Loucy (cell line): ENCODE measurements around the gene SLC29A3.

Experiments used
- EZH2phosphoT487 ChIP-seq: fragments of 200-600 bp; IDR thresholded peaks from 2 replicates; pipeline ENCODE4 v1.6.1; 2018; ENCODE audit warnings: antibody characterized with exemption, mild to moderate bottlenecking, moderate library complexity, borderline replicate concordance
- TF ChIP-seq, protein P1 (sequence below): fragments of 200-600 bp; sonication (generic); conservative IDR thresholded peaks from 2 replicates; pipeline ENCODE4 v1.5.1; 2014; ENCODE audit warnings: mild to moderate bottlenecking, antibody characterized with exemption, low read length

DNA sequence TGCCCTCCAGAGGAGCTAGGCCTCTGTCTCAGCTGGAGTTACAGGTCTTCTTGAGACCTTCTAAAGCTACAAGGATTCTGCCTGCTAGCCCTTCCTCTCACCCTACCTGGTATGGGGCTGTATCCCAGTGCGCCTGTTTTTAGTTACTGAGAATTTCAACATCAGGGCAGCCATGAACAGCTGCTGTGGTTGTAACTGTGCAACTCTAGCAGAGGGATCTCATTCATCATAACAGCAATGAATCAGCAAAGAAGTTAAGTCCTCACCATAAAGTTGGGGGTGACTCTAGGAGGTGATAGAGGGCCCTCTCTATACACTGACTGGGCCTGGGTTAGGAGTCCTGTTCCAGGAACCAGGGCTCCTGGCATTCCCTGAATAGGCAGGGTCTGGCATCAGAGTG, 63.7 kb downstream of the SLC29A3 start:
- TF ChIP-seq, protein P1, sequence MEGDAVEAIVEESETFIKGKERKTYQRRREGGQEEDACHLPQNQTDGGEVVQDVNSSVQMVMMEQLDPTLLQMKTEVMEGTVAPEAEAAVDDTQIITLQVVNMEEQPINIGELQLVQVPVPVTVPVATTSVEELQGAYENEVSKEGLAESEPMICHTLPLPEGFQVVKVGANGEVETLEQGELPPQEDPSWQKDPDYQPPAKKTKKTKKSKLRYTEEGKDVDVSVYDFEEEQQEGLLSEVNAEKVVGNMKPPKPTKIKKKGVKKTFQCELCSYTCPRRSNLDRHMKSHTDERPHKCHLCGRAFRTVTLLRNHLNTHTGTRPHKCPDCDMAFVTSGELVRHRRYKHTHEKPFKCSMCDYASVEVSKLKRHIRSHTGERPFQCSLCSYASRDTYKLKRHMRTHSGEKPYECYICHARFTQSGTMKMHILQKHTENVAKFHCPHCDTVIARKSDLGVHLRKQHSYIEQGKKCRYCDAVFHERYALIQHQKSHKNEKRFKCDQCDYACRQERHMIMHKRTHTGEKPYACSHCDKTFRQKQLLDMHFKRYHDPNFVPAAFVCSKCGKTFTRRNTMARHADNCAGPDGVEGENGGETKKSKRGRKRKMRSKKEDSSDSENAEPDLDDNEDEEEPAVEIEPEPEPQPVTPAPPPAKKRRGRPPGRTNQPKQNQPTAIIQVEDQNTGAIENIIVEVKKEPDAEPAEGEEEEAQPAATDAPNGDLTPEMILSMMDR = no peak
- TF ChIP-seq EZH2phosphoT487 = no peak
